ENCODE data around the gene LPCAT1.
"Not testable (repeated sequence)": the region's sequence is repeated elsewhere in the genome, so short reads cannot be mapped to it uniquely, and the experiment has no call there.

The LPCAT1 gene

DNA sequence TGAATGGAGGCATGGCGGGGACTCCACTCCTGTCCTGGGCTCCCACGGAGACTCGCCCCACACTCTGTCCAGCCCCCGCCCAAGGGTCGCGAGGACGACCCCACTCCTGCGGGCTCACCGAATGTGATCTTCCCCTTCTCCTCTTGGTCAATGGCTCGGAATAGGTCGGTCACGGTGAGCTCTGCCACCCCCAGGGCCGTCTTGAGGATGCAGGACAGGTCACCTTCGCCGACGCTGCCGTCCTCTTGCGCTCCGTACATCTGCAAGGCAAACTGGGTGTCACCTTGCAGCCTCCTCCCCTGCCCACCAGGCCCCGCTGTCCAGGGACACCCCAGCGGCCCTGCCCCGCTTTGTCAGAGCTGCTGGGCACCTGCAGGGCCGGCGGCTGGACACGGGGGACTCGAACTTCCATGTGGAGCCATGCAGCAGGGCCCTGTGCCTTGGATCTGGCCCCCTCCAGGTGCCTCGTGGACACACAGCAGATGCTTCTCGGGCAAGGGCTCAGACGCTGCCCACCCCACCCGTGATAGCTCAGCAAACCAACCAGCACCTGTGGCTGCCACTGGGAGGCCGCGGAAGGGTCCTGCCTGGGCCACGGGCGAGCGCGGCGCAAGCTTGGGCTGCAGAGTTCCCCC lies 57.0 kb downstream of the LPCAT1 start:
- no peak for DNase-seq (ENCODE audit: low read depth)

- DNase-seq (ENCODE audit: low read depth): no peak
These were observed 57.7 kb downstream of the LPCAT1 start for GRCh38 chr5:1465966-1466471.

DNA sequence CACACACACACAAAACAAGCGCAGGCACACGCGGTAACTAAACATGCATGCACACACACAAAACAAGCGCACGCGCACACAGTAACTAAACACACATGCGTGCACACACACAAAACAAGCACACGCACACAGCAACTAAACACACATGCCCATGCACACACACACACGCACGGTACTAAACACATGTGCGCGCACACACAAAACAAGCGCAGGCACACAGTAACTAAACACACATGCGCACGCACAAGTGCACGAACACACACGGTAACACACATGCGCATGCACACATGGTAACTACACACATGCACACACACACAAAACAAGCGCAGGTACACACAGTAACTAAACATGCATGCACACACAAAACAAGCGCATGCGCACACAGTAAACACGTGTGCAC lies 58.6 kb downstream of the LPCAT1 start:
- DNase-seq (ENCODE audit: low read depth): no peak

GRCh38 chr5:1464511-1464910 lies 59.2 kb downstream of the LPCAT1 start:
- no peak for DNase-seq (ENCODE audit: low read depth)

DNA sequence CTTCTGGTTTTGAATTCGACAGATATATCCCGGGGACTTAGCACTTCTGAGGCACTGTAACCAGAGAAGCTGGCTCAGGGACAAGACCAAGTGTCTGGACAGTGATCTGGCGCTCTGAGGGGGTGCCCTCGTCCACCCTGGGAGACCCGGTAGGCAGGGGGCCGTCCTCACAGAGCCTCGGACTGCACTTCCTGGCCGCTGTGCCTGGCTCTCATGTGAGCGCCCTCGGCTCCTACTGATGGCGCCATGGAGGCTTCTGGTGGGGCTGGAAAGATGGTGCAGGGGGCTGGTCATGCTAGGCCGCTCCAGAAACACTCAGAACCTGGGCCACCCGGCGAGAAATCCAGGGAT lies 59.7 kb downstream of the LPCAT1 start:
- DNase-seq (ENCODE audit: low read depth): no peak

GRCh38 chr5:1463326-1464095 lies 60.2 kb downstream of the LPCAT1 start:
- no peak for DNase-seq (ENCODE audit: low read depth)

GRCh38 chr5:1462358-1462757 lies 61.4 kb downstream of the LPCAT1 start:
- no peak for DNase-seq (ENCODE audit: low read depth)

GRCh38 chr5:1461396-1461795 lies 62.4 kb downstream of the LPCAT1 start:
- DNase-seq (ENCODE audit: low read depth): no peak

DNA sequence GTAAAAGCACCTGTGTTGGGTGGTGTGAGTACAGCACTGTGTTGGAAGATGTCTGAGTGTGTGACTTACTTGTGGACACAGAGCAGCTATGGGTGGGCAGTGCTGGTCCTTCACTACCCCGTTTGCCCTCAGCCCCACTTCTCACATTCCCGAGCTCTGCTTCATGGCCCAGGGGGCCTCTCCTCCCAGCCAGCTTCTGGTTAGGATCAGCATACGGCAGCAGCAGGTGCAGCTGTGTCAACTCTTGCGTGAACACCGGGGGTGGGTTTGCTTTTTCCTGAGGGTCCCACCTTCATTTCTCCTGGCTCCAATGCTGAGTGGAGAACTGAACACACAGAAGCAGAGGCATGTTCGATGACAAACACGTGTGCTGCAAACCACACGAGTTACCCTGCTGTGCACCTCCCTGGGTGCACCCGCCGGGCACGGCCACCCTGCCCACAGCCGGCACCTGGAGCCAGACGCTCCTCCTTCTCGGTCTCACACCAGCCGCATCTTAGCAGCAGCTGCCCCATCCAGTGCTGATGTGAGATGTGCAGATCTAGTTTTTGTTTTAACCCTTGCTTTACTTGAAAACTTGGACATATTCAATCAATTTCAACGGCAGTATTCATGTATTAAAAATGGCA lies 63.6 kb downstream of the LPCAT1 start:
- no peak for DNase-seq (ENCODE audit: low read depth)

DNA sequence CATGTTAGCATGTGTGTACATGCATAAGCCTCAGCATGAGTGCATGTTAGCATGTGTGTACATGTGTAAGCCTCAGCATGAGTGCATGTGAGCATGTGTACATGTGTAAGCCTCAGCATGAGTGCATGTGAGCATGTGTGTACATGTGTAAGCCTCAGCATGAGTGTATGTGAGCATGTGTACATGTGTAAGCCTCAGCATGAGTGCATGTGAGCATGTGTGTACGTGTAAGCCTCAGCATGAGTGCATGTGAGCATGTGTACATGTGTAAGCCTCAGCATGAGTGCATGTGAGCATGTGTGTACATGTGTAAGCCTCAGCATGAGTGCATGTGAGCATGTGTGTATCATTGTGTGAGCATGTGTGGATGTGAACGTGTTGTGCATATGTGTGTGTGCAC lies 64.3 kb downstream of the LPCAT1 start:
- not testable (repeated sequence) for DNase-seq (ENCODE audit: low read depth)

- not testable (repeated sequence) for DNase-seq (ENCODE audit: low read depth)
These were observed 67.5 kb downstream of the LPCAT1 start for GRCh38 chr5:1456110-1456881.

GRCh38 chr5:1453613-1454012 lies 70.1 kb downstream of the LPCAT1 start:
- no peak for DNase-seq (ENCODE audit: low read depth)

- no peak for DNase-seq (ENCODE audit: low read depth)
These were observed 74.6 kb downstream of the LPCAT1 start for GRCh38 chr5:1449081-1449630.

- DNase-seq (ENCODE audit: low read depth): no peak
These were observed 75.2 kb downstream of the LPCAT1 start for GRCh38 chr5:1448511-1449011.

GRCh38 chr5:1447671-1448361 lies 75.9 kb downstream of the LPCAT1 start:
- DNase-seq (ENCODE audit: low read depth): no peak

GRCh38 chr5:1446602-1447343 lies 77.0 kb downstream of the LPCAT1 start:
- no peak for DNase-seq (ENCODE audit: low read depth)

GRCh38 chr5:1445689-1446601 lies 77.8 kb downstream of the LPCAT1 start:
- no peak for DNase-seq (ENCODE audit: low read depth)

- DNase-seq (ENCODE audit: low read depth): no peak
These were observed 78.5 kb downstream of the LPCAT1 start, which contains the start of gene SLC6A3 for GRCh38 chr5:1445313-1445688. Gene SLC6A3 (minus strand): TSS chr5:1445440. CDS start chr5:1443197, 2,243 bp downstream.

Measured in stromal cell of bone marrow (primary cell).